Measurements from ENCODE around the gene SLX9.

The SLX9 gene

GRCh38 chr21:44947111-44947929 is 7.5 kb downstream of the SLX9 start:
- Histone ChIP-seq H4K20me1 (ENCODE audit: insufficient read depth, low read length) (peaks cover 84% of the 10 kb centered on the region), H3K36me3 (ENCODE audit: insufficient read depth, low read length) (peaks cover 87% of the 10 kb centered on the region), H2AFZ (ENCODE audit: low read depth, low read length) (no peak overlapping the region), H3K79me2 (ENCODE audit: insufficient read depth, low read length) (peaks cover 94% of the 10 kb centered on the region), H3K27ac (ENCODE audit: low read length) (no peak overlapping the region), H3K9me3 (ENCODE audit: insufficient read depth, low read length, severe bottlenecking) (no peaks in the 10 kb centered on the region), H3K4me2 (ENCODE audit: insufficient read depth, low read length) (no peak overlapping the region), H3K9ac (ENCODE audit: low read depth, low read length) (no peak overlapping the region), H3K4me1 (ENCODE audit: insufficient read depth, low read length) (peaks cover 9% of the 10 kb centered on the region), H3K4me3 (ENCODE audit: low read depth in 1 of 2, low read length in 2 of 2) (no peak overlapping the region), H3K27me3 (ENCODE audit: insufficient read depth, low read length, poor library complexity) (no peaks in the 10 kb centered on the region)
- no peak for DNase-seq
- ATAC-seq (ENCODE audit: insufficient read depth, low read depth), result no peak
- TF ChIP-seq CTCF (IDR thresholded peaks at IDR 0.05; ENCODE audit: borderline replicate concordance, extremely low read depth, low read length, poor library complexity, severe bottlenecking) (no peak), EZH2 (IDR thresholded peaks at IDR 0.05; ENCODE audit: borderline replicate concordance, low read depth, low read length, severe bottlenecking) (no peak)

GRCh38 chr21:44947930-44948331 is 8.1 kb downstream of the SLX9 start:
- Histone ChIP-seq H3K9me3 (ENCODE audit: insufficient read depth, low read length, severe bottlenecking) (no peaks in the 10 kb centered on the region), H3K4me2 (ENCODE audit: insufficient read depth, low read length) (no peak overlapping the region), H3K9ac (ENCODE audit: low read depth, low read length) (no peak overlapping the region), H3K36me3 (ENCODE audit: insufficient read depth, low read length) (peaks cover 86% of the 10 kb centered on the region), H2AFZ (ENCODE audit: low read depth, low read length) (no peak overlapping the region), H4K20me1 (ENCODE audit: insufficient read depth, low read length) (peaks cover 84% of the 10 kb centered on the region), H3K4me1 (ENCODE audit: insufficient read depth, low read length) (0 out of 2 replicates have a peak, but pooled peaks cover 3% of the 10 kb centered on the region), H3K4me3 (ENCODE audit: low read depth in 1 of 2, low read length in 2 of 2) (no peak overlapping the region), H3K27me3 (ENCODE audit: insufficient read depth, low read length, poor library complexity) (no peaks in the 10 kb centered on the region), H3K27ac (ENCODE audit: low read length) (no peak overlapping the region), H3K79me2 (ENCODE audit: insufficient read depth, low read length) (peaks cover 94% of the 10 kb centered on the region)
- ATAC-seq (ENCODE audit: insufficient read depth, low read depth), result no peak
- TF ChIP-seq CTCF (IDR thresholded peaks at IDR 0.05; ENCODE audit: borderline replicate concordance, extremely low read depth, low read length, poor library complexity, severe bottlenecking) (no peak), EZH2 (IDR thresholded peaks at IDR 0.05; ENCODE audit: borderline replicate concordance, low read depth, low read length, severe bottlenecking) (no peak)
- no peak for DNase-seq

DNA sequence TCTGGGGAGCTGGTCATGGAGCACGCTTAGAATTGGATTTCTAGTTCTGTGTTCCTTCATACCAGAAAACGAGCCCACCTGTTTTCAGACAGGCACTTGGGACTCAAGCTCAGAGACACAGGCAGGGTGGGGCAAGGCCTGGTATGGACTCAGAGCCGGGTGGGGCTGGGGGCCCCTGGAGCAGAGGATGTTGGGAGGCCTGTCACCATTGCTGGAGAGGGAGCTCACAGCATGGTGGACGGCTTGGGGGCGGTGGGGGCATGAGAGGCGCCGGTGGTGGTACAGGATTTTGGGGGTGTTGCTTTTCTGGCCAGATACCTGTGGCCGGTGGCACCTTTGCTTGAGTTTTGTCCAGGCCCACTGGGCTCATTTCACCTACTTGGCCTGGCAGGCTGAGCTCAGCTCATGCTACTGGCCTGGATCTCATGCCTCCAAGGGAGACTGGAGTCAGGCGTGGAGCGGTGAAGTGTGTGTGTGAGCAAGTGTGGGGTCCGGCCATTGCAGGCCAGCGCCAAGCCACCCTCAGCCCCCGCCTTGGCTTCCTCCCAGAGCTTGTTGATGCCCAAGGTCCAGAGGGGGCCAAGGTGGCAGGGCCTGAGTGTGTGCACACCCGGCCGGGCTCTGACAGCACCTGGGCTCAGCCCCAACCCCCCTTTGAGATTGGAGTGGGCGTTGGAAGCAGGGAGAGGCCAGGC is 8.7 kb downstream of the SLX9 start:
- peaks cover 94% of the 10 kb centered on the region for H3K79me2 ChIP-seq (ENCODE audit: insufficient read depth, low read length)
- no peak overlapping the region for H3K9ac ChIP-seq (ENCODE audit: low read depth, low read length)
- H2AFZ ChIP-seq (ENCODE audit: low read depth, low read length), result no peak overlapping the region
- no peak overlapping the region for H3K27ac ChIP-seq (ENCODE audit: low read length)
- TF ChIP-seq CTCF (IDR thresholded peaks at IDR 0.05; ENCODE audit: borderline replicate concordance, extremely low read depth, low read length, poor library complexity, severe bottlenecking) (no peak), EZH2 (IDR thresholded peaks at IDR 0.05; ENCODE audit: borderline replicate concordance, low read depth, low read length, severe bottlenecking) (no peak)
- peaks cover 84% of the 10 kb centered on the region for H4K20me1 ChIP-seq (ENCODE audit: insufficient read depth, low read length)
- ATAC-seq (ENCODE audit: insufficient read depth, low read depth), result no peak
- H3K4me2 ChIP-seq (ENCODE audit: insufficient read depth, low read length), result no peak overlapping the region
- H3K4me3 ChIP-seq (ENCODE audit: low read depth in 1 of 2, low read length in 2 of 2), result no peak overlapping the region
- peaks cover 86% of the 10 kb centered on the region for H3K36me3 ChIP-seq (ENCODE audit: insufficient read depth, low read length)
- H3K27me3 ChIP-seq (ENCODE audit: insufficient read depth, low read length, poor library complexity), result no peaks in the 10 kb centered on the region
- H3K4me1 ChIP-seq (ENCODE audit: insufficient read depth, low read length), result no peaks in the 10 kb centered on the region
- no peak for DNase-seq
- H3K9me3 ChIP-seq (ENCODE audit: insufficient read depth, low read length, severe bottlenecking), result no peaks in the 10 kb centered on the region

Measured in DND-41 (cell line).